Mucosa of descending colon (tissue), 3 donors: ENCODE measurements around the gene U2AF2. TPM values are rescaled to one million over a fixed set of nuclear protein-coding genes. Genes with fewer than 3 reads are reported as not detected.
A peak's percentile ranks its signal among the peaks of the same experiment; 100 is the strongest.

Experiments
- ATAC-seq: fragments of 200-7000 bp; cut with Tn5 transposase; one replicate; pipeline ENCODE4 v1.9.1; 2020; ENCODE audit warnings: mild to moderate bottlenecking, moderate library complexity
- DNase-seq, 3 donors: peaks; one replicate each; pipeline ENCODE4 v3.0.0-alpha.2; 2020
- H3K36me3 ChIP-seq: fragments of 200-600 bp; one replicate; pipeline ENCODE4 v1.8.0; 2021; ENCODE audit warnings: low read depth, mild to moderate bottlenecking
- H3K4me1 ChIP-seq: fragments of 200-600 bp; one replicate; pipeline ENCODE4 v1.8.0; 2021; ENCODE audit warnings: low read depth, mild to moderate bottlenecking
- H3K4me3 ChIP-seq: fragments of 200-600 bp; one replicate; pipeline ENCODE4 v1.8.0; 2021; ENCODE audit warnings: mild to moderate bottlenecking
- H3K9me3 ChIP-seq: fragments of 200-600 bp; one replicate; pipeline ENCODE4 v1.8.0; 2021; ENCODE audit warnings: mild to moderate bottlenecking
- intact Hi-C, 2 donors: fragments of 100-400 bp; cut with DNase I in 1 of 2; cut with micrococcal nuclease in 1 of 2; formaldehyde crosslinking; loops; one replicate each; pipeline versions ENCODE4 v1.11.0 to v1.11.1; 2022; cut with DNase I, micrococcal nuclease
- total RNA-seq, 3 donors: library from RNA; stranded (reverse); fragmentation: NEBNext Ultra II Directional in 2 of 3; extraction: Animal tissue kit (Norgen Biotek cat#: 25700) in 2 of 3; gene quantifications; one replicate each; pipeline versions ENCODE4 v1.2.1 to v1.2.4, GENCODE V29; 2021 to 2023
- TF ChIP-seq, protein P1 (sequence below): fragments of 200-600 bp; IDR thresholded peaks from one replicate; pipeline ENCODE4 v1.8.0; 2022; ENCODE audit warnings: antibody characterized with exemption, mild to moderate bottlenecking
- donor health status: DM: no; HTN: no; CAD: no; lungs with moderate emphysema.
- donor health status: DM: no; HTN: no; CAD: no.
- donor health status: DM: no; HTN: yes; CAD: no.

Gene U2AF2
- total RNA-seq, 3 donors from 2014 or later, result 162 to 194 (median 163) TPM

GRCh38 chr19:55609326-55609725 lies 45.5 kb upstream of the U2AF2 start:
- intact Hi-C loops, result no loop called here
- H3K4me3 ChIP-seq, result no peak overlapping the region
- TF ChIP-seq, protein P1, sequence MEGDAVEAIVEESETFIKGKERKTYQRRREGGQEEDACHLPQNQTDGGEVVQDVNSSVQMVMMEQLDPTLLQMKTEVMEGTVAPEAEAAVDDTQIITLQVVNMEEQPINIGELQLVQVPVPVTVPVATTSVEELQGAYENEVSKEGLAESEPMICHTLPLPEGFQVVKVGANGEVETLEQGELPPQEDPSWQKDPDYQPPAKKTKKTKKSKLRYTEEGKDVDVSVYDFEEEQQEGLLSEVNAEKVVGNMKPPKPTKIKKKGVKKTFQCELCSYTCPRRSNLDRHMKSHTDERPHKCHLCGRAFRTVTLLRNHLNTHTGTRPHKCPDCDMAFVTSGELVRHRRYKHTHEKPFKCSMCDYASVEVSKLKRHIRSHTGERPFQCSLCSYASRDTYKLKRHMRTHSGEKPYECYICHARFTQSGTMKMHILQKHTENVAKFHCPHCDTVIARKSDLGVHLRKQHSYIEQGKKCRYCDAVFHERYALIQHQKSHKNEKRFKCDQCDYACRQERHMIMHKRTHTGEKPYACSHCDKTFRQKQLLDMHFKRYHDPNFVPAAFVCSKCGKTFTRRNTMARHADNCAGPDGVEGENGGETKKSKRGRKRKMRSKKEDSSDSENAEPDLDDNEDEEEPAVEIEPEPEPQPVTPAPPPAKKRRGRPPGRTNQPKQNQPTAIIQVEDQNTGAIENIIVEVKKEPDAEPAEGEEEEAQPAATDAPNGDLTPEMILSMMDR, result no peak
- peaks cover 21% of the 10 kb centered on the region for H3K4me1 ChIP-seq
- ATAC-seq (no peak), DNase-seq (no peak)
- no peaks in the 10 kb centered on the region for H3K9me3 ChIP-seq
- H3K36me3 ChIP-seq, result no peaks in the 10 kb centered on the region

GRCh38 chr19:55611300-55611982 lies 43.4 kb upstream of the U2AF2 start:
- TF ChIP-seq, protein P1, result no peak
- no peaks in the 10 kb centered on the region for H3K9me3 ChIP-seq
- H3K4me1 ChIP-seq, result peaks cover 11% of the 10 kb centered on the region
- intact Hi-C loops, result no loop called here
- H3K4me3 ChIP-seq, result no peak overlapping the region
- no peak for ATAC-seq
- H3K36me3 ChIP-seq, result peaks cover 3% of the 10 kb centered on the region
- DNase-seq, result no peak

GRCh38 chr19:55611983-55612645 lies 42.7 kb upstream of the U2AF2 start:
- Histone ChIP-seq H3K36me3 (peaks cover 3% of the 10 kb centered on the region), H3K4me1 (peaks cover 4% of the 10 kb centered on the region), H3K9me3 (no peaks in the 10 kb centered on the region), H3K4me3 (no peak overlapping the region)
- DNase-seq (no peak), ATAC-seq (no peak)
- TF ChIP-seq, protein P1, result no peak
- intact Hi-C loops, result no loop called here

DNA sequence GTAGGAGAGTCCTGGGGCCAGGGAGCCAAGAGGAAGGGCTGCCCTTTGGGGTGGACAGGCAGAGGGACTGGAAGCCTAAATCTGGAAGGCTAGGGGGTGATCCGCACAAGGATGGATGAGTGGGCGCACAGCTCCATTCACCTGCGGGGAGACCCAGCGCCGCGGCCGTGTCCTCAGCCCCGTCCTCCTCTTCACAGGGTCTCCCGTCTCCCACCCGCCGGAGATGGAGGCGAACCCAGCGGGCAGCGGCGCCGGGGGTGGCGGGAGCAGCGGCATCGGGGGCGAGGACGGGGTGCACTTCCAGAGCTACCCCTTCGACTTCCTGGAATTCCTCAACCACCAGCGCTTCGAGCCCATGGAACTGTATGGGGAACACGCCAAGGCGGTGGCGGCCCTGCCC lies 41.4 kb upstream of the U2AF2 start:
- peak in 1 of 3 donors; percentile 47 for DNase-seq
- Histone ChIP-seq H3K4me1 (no peaks in the 10 kb centered on the region), H3K36me3 (peaks cover 3% of the 10 kb centered on the region), H3K4me3 (no peak overlapping the region), H3K9me3 (no peaks in the 10 kb centered on the region)
- no peak for ATAC-seq
- intact Hi-C loops, result no loop called here
- TF ChIP-seq, protein P1, result no peak

GRCh38 chr19:55613930-55614710 lies 40.7 kb upstream of the U2AF2 start:
- no peaks in the 10 kb centered on the region for H3K4me1 ChIP-seq
- intact Hi-C loops, result no loop called here
- H3K4me3 ChIP-seq, result no peak overlapping the region
- H3K36me3 ChIP-seq, result peaks cover 3% of the 10 kb centered on the region
- ATAC-seq (no peak), DNase-seq (peak in 1 of 3 donors; percentile 39)
- TF ChIP-seq, protein P1, result no peak
- H3K9me3 ChIP-seq, result no peaks in the 10 kb centered on the region
